RKO (cell line): Measurements from ENCODE around the gene SKA3.
A peak's percentile ranks its signal among the peaks of the same experiment; 100 is the strongest.
"Not testable (repeated sequence)": the region's sequence is repeated elsewhere in the genome, so short reads cannot be mapped to it uniquely, and the experiment has no call there.

ENCODE experiments used
- DNase-seq: peaks from one replicate; pipeline ENCODE4 v3.0.0-alpha.2; 2016; ENCODE audit warnings: low spot score

The SKA3 gene

GRCh38 chr13:21165606-21166005 is 10.7 kb downstream of the SKA3 start:
- DNase-seq, result not testable (repeated sequence)

DNA sequence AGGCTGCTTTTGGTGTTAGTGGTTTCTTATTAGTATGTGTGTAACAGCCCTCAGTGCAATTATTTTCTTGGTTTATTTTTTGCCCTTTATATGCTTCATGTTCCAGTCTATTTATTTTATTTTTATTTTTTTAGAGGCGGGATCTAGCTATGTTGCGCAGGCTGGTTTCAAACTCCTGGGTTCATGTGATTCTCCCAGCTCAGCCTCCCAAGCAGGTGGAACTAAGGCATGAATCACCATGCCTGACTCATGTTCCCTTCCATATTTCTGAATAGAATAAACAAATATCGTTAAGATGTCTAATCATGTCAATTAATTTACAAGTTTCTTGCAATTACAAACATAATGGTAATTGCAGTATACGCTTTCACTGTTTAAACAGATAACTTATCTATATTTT is 11.7 kb downstream of the SKA3 start:
- peak; percentile 28 for DNase-seq

DNA sequence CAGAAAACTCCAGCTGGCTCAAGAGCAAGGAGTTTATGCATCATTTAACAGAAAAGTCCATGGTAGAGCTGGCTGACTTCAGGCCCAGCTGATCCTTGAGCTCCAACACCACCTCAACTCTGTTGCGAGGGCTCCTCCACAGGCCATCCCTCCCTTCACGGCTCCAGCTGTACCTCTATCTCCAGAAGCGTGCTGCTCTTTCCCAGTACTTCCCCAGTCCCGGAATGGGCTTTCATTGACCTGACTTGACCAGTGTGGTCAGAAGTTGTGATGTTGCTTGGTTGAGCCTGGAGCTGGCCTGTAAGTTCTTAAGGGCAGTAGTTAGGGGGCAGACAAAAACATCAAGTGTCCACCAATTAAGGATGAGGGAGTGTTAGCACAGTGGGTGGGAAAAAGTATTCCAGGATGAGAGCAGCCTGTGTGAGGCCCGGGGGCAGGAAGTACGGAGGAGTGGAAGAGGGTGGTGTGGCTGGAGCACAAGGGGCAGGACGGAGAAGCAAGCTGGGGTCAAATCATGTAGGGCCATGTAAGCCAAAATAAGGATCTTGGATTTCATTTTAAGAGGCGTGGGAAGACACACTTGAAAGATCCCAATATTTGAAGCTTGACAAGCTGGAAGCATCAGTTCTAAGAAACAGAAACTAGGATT is 24.0 kb downstream of the SKA3 start:
- no peak for DNase-seq

DNA sequence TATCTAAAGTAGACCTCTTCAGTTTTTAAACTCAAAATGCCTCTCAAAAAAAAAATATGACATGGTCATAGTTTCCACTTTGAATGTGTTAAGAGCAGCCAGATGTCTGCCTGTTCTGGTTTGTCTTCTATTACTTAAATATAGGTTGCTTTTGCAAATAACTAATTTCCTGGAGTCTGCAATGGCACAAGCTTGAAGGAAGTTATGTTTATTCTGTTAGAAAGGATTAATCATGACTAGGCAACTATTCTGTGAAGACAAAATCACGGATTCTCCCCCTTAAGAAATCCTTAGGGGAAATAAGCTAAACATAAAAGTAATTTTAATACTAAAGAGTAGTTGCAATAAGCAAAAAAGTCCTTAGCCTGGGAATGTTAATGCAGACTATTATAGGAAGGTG is 26.3 kb downstream of the SKA3 start:
- DNase-seq, result no peak

GRCh38 chr13:21149568-21149967 is 26.8 kb downstream of the SKA3 start:
- no peak for DNase-seq

DNA sequence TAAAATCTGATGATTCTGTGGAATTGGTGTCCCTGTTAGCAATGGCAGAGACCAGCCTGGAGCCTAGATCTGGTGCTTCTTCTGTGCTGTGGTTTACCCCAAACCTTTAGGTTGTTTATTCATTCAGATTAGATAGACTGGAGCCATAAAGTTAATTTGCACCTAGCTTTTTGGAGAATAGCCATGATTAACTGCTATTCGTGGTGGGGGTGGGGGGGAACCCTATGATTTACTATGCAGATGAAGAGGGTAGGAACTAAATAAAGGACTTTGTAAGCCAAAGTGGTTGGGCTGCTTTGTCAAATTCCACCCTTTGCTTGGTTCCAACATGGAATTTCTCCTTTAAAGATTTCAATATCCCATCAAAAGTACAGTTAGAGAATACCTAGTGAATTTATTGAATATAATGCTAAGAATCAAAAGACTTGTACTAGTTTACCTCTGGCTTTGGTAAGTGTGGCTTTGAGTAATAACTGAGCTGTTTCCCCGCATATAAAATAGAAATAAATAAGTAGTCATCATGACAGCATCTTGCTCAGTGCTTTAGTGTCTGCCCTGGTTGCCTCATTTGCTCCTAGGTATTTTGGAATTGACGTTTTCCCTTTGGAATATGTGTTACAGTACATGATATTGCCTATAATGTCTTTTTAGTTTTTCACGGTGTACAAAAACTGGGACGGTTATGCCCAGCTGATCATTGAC is 27.6 kb downstream of the SKA3 start:
- no peak for DNase-seq

- no peak for DNase-seq
These were observed 28.5 kb downstream of the SKA3 start for GRCh38 chr13:21147827-21148226.

DNA sequence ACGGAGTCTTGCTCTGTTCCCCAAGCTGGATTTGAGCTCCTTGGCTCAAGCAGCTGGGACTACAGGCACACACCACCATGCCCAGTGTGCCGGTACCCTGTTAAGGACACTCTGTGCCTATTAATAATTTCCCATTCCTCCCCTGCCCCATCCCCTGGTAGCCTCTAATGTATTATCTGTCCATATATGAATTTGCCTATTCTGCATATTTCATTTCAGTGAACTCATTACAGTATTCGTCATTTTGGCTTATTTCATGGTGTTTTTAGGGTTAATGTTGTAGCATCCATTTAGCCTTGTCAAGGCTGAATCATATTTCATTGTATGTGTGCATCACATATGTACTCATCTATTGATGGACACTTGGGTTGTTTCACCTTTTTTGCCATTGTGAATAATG is 33.6 kb downstream of the SKA3 start:
- DNase-seq, result peak; percentile 85

- no peak for DNase-seq
These were observed 37.0 kb downstream of the SKA3 start for GRCh38 chr13:21139374-21139773.

DNA sequence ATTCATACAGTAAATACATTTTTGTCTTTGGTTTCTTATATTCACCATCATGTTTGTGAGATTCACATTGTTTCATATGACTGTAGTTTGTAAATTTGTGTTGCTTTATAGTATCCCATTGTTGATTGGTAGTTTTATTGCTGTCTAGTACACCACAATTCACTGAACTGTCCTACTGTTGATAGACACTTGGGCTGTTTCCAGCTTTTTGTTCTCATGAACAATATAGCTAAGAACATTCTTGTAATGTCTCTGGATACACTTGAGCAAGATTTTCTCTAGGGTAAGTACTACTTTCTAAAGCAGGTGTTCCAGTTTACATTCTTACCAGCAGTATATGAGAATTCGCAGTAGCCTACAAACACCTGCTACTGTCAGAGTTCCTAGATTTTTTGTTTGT is 37.8 kb downstream of the SKA3 start:
- no peak for DNase-seq

DNA sequence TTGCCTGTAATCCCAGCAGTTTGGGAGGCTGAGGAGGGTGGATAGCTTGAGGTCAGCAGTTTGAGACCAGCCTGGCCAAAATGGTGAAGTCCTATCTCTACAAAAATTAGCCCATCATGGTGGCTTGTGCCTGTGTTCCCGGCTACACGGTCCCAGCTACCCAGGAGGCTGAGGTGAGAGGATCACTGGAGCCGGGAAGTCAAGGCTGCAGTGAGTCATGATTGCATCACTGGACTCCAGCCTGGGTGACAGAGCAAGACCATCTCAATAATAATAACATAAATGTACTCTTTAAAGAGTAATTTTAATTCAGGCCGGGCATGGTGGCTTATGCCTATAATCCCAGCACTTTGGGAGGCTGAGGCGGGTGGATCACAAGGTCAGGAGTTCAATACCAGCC is 38.7 kb downstream of the SKA3 start:
- peak; percentile 70 for DNase-seq

- DNase-seq, result not testable (repeated sequence)
These were observed 40.5 kb downstream of the SKA3 start for GRCh38 chr13:21135833-21136232.

- no peak for DNase-seq
These were observed 41.9 kb downstream of the SKA3 start for GRCh38 chr13:21134475-21134874.

DNA sequence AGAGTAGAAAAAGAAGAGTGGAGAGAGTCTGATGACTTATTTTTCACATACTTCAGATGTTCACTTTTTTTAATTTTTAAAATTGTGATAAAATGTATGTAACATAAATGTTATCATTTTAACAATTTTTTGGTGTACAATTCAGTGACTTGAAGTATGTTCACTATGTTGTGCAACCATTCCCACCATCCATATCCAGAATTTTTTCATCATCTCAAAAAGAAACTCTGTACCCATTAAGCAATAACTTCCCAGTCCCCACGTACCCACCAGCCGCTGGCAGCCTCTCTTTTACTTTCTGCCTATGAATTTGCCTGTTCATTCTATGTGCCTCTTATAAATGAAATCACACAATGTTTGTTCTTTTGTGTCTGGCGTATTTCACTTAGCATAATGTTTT is 43.3 kb downstream of the SKA3 start:
- no peak for DNase-seq

- DNase-seq, result no peak
These were observed 46.2 kb downstream of the SKA3 start for GRCh38 chr13:21130116-21130515.

GRCh38 chr13:21124852-21125251 is 51.5 kb downstream of the SKA3 start:
- DNase-seq, result no peak

DNA sequence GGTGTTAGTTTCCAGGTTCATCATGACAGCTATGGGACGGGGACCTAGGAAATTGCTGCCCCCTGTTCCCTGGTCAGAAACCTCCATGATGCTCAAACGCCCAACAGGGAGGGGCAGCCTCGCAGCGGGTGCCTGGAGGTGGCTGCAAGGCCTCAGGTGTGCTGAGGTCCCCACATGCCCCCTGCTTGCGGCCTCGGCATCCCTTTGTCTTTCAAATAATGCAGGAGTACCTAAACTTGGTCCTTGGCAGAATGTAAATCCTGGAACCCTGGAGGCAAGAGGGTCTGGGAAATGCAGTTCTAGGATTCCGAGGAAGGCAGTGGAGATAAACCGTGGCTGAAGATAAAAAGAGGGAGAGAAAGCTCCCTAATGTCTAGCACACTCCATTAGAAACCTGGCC is 52.4 kb downstream of the SKA3 start:
- DNase-seq, result no peak

GRCh38 chr13:21121616-21122015 is 54.7 kb downstream of the SKA3 start:
- DNase-seq, result no peak

DNA sequence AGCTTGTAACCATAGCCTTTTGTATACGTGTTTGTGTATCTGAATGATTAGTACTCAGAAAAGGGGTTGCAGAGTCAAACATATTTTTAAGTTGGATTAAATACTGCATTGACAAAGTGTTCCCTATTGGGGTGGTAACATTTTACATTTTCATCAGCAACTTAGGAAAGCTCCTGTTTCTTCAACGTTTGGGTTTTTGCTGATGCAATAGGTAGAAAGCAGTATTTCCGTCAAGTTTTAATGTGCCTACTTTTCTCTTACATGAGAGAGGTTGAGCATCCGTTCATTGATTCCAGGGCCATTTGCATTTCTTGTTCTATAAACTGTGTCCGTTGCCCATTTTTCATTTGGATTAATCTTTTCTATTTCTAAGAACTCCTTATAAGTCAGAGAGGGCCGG is 56.2 kb downstream of the SKA3 start:
- no peak for DNase-seq

DNA sequence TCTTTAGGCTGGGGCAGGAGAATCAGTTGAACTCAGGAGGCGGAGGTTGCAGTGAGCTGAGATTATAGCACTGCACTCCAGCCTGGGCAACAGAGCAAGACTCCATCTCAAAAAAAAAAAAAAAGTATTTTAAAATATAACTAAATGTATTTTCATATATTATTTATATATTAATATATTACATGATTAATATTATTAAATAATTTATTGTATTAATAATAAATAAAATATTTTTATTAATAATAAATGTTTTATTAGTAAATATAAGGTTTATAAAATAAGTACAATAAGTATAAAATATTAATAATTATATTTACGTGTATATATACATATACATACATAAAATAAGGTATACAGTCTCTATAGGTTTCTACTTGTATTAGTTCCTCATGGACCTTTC is 56.8 kb downstream of the SKA3 start:
- no peak for DNase-seq

- DNase-seq, result no peak
These were observed 58.2 kb downstream of the SKA3 start for GRCh38 chr13:21118180-21118579.

GRCh38 chr13:21117104-21117809 is 59.1 kb downstream of the SKA3 start:
- no peak for DNase-seq

GRCh38 chr13:21116141-21116540 is 60.2 kb downstream of the SKA3 start:
- DNase-seq, result no peak
